Esophagus muscularis mucosa (tissue), 4 donors: ENCODE measurements around the gene KIAA0513. TPM values are rescaled to one million over a fixed set of nuclear protein-coding genes. Genes with fewer than 3 reads are reported as not detected.

Source experiments
- DNase-seq: peaks from one replicate; pipeline ENCODE4 v3.0.0-alpha.2; 2017; ENCODE audit errors: extremely low spot score
- H3K27ac ChIP-seq, 4 donors: fragments of 200-600 bp; sonication (generic); replicated peaks in 1 of 4; 1 replicate in 3 of 4; 2 replicates in 1 of 4; pipeline ENCODE4 v1.5.1; 2016 to 2019; ENCODE audit warnings: mild to moderate bottlenecking in 1 of 4
- H3K27me3 ChIP-seq, 4 donors: fragments of 200-600 bp; sonication (generic); one replicate each; pipeline versions ENCODE4 v1.5.1 to v1.6.0; 2016 to 2019
- H3K36me3 ChIP-seq, 4 donors: fragments of 200-600 bp; sonication (generic); one replicate each; pipeline ENCODE4 v1.5.1; 2016 to 2019
- H3K4me1 ChIP-seq, 4 donors: fragments of 200-600 bp; sonication (generic); one replicate each; pipeline ENCODE4 v1.5.1; 2016 to 2019
- H3K4me3 ChIP-seq, 4 donors: fragments of 200-600 bp; sonication (generic); 1 replicate in 2 of 4; 2 replicates in 2 of 4; pipeline ENCODE4 v1.5.1; 2016 to 2019; ENCODE audit warnings: mild to moderate bottlenecking in 4 of 4, moderate library complexity in 1 of 4
- H3K9me3 ChIP-seq, 4 donors: fragments of 200-600 bp; sonication (generic); 1 replicate in 3 of 4; 2 replicates in 1 of 4; pipeline ENCODE4 v1.5.1; 2016 to 2019
- EP300 ChIP-seq: sonication (generic); formaldehyde crosslinking; IDR thresholded peaks from one replicate; pipeline ENCODE4 v1.6.1; 2017; ENCODE audit warnings: antibody characterized with exemption
- POLR2A ChIP-seq: fragments of 450-650 bp; IDR thresholded peaks from one replicate; pipeline ENCODE4 v1.6.1; 2017; ENCODE audit warnings: antibody characterized with exemption, moderate library complexity, mild to moderate bottlenecking, low read depth
- POLR2AphosphoS5 ChIP-seq, 2 donors: sonication (generic); formaldehyde crosslinking; IDR thresholded peaks; one replicate each; pipeline ENCODE4 v1.6.1; 2017; ENCODE audit warnings: antibody characterized with exemption in 2 of 2
- WGBS: methylation state at CpG from one replicate; pipeline ENCODE4 v1.1.5; 2018; 5-methylcytosine and 5-hydroxymethylcytosine counted together
- intact Hi-C: fragments of 100-400 bp; cut with DNase I; formaldehyde crosslinking; loops from one replicate; pipeline ENCODE4 v1.15.1; 2023
- total RNA-seq, 4 donors: library from RNA; depleted of rRNA; stranded (reverse); fragments of >200 nt; gene quantifications; one replicate each; pipeline versions ENCODE4 v1.1.0 to v1.2.1, GENCODE V29; 2016
- TF ChIP-seq, protein P1 (sequence below), 3 experiments: fragments of 200-600 bp in 2 of 3; fragments of 450-650 bp in 1 of 3; sonication (generic) in 2 of 3; IDR thresholded peaks; one replicate each; pipeline ENCODE4 v1.5.1; 2017 to 2019; ENCODE audit warnings: antibody characterized with exemption in 3 of 3, mild to moderate bottlenecking in 2 of 3, moderate library complexity in 1 of 3

KIAA0513 gene
- total RNA-seq, 4 donors from 2014 or later, result 16.4 to 28.8 (median 23.4) TPM

DNA sequence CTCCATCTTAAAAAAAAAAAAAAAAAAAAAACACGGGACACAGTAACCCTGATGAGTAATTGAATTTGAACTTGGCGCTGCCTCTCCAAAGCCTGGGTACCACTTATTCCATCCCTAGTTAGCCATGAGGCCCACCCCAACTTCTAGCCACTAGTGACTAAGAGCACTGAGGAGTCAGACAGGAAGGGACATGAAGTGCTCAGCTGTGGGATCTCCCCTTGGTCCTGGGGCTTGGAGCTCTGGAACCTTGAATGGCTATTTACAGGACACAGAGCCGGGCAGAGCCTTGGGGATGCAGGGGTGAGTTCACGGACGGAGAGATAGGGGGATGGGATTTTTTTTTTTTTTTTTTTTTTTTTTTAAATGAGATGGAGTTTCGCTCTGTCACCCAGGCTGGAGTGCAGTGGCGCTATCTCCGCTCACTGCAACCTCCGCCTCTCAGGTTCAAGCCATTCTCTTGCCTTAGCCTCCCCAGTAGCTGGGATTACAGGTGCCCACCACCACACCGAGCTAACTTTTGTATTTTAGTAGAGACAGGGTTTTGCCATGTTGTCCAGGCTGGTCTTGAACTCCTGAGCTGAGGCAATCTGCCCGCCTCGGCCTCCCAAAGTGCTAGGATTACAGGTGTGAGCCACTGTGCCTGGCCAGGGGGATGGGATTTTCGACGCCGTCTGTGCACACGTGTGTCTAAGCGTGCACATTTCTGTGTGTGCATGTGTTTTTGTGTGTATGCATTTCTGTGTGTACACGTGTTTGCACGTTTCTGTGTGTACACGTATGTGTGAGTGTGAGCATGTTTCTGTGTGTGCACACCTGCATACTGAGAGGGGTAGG, 105.1 kb downstream of the KIAA0513 start:
- intact Hi-C loops, result no loop called here

DNA sequence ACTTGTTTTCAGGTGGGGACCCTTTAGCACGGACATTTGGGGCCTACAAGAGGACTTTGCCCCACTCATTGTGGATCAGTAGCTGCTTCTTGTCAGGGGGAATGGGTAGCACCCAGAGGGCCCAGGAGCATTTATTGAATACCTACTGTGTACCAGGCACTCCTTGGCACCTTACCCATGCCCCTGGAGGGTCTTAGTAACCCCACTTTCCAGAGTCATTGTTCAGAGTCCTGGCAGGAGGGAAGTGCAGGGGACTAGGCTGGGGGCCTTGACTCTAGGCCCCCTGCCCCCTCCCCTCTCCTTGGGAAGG, 105.7 kb downstream of the KIAA0513 start:
- peaks cover 56 to 75% (median 70%) of the 10 kb centered on the region in 4 donors for H3K4me1 ChIP-seq
- H3K9me3 ChIP-seq, result no peaks in the 10 kb centered on the region
- H3K4me3 ChIP-seq, result no peak overlapping the region
- no peak overlapping the region for H3K27ac ChIP-seq
- intact Hi-C loops, result no loop called here
- WGBS, result 88% methylated on average over 1 of the region's 1 CpG
- TF ChIP-seq, protein P1, sequence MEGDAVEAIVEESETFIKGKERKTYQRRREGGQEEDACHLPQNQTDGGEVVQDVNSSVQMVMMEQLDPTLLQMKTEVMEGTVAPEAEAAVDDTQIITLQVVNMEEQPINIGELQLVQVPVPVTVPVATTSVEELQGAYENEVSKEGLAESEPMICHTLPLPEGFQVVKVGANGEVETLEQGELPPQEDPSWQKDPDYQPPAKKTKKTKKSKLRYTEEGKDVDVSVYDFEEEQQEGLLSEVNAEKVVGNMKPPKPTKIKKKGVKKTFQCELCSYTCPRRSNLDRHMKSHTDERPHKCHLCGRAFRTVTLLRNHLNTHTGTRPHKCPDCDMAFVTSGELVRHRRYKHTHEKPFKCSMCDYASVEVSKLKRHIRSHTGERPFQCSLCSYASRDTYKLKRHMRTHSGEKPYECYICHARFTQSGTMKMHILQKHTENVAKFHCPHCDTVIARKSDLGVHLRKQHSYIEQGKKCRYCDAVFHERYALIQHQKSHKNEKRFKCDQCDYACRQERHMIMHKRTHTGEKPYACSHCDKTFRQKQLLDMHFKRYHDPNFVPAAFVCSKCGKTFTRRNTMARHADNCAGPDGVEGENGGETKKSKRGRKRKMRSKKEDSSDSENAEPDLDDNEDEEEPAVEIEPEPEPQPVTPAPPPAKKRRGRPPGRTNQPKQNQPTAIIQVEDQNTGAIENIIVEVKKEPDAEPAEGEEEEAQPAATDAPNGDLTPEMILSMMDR (IDR thresholded peaks at IDR 0.05), result no peak
- no peak for TF ChIP-seq POLR2A
- no peak for TF ChIP-seq EP300
- no peak for TF ChIP-seq POLR2AphosphoS5 (IDR thresholded peaks at IDR 0.05)
- H3K27me3 ChIP-seq, result no peaks in the 10 kb centered on the region
- no peak for DNase-seq
- H3K36me3 ChIP-seq, result no peaks in the 10 kb centered on the region

More for the DNA sequence above, 105.1 kb downstream of the KIAA0513 start:
- no peak overlapping the region for H3K4me3 ChIP-seq
- H3K4me1 ChIP-seq, result peaks cover 50 to 69% (median 65%) of the 10 kb centered on the region in 4 donors
- no peaks in the 10 kb centered on the region for H3K27me3 ChIP-seq
- 98% methylated on average over 16 of the region's 20 CpGs for WGBS
- TF ChIP-seq POLR2A (no peak), EP300 (no peak)
- no peak for DNase-seq
- H3K27ac ChIP-seq, result no peak overlapping the region
- no peaks in the 10 kb centered on the region for H3K9me3 ChIP-seq
- no peaks in the 10 kb centered on the region for H3K36me3 ChIP-seq

DNA sequence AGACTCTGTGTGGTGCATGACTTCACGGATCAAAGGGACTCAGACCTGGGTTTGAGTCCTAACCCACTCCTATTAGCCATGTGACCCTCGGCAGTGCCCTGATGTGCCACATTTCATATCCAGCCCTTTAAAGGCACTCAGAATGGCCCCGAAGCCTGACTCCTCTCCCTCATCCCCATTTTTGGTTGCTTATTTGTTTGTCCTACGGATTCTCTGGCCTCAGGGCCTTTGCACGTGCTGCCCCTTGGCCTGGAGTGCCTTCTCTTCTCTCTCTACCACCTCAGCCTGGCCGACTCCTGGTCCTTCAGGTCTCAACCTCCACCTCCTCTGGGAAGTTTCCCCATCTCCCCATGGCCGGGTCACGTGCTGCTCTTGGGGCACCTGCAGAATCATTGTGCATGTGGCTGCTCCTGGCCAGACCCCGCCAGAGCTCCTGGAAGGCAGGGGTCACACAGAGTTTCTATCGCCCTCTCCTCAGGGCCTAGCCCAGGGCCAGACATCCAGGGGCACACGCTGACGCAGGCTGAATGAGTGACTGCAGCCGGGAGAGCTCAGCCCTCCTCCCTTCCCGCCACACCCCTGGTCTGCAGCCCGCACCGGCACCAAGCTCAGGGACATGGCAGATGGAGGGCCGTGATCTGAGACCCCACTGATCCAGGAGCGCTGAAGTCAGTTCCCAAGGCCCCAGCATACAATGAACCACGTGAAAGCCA, 106.6 kb downstream of the KIAA0513 start:
- no peaks in the 10 kb centered on the region for H3K27me3 ChIP-seq
- no peak for DNase-seq
- H3K4me1 ChIP-seq, result peaks cover 56 to 75% (median 71%) of the 10 kb centered on the region in 4 donors
- H3K36me3 ChIP-seq, result no peaks in the 10 kb centered on the region
- no peaks in the 10 kb centered on the region for H3K9me3 ChIP-seq
- H3K27ac ChIP-seq, result no peak overlapping the region
- TF ChIP-seq EP300 (no peak), POLR2AphosphoS5 (IDR thresholded peaks at IDR 0.05) (no peak), POLR2A (no peak)
- TF ChIP-seq, protein P1 (IDR thresholded peaks at IDR 0.05), result no peak
- H3K4me3 ChIP-seq, result no peak overlapping the region
- intact Hi-C loops, result no loop called here
- 96% methylated on average over 17 of the region's 19 CpGs for WGBS

DNA sequence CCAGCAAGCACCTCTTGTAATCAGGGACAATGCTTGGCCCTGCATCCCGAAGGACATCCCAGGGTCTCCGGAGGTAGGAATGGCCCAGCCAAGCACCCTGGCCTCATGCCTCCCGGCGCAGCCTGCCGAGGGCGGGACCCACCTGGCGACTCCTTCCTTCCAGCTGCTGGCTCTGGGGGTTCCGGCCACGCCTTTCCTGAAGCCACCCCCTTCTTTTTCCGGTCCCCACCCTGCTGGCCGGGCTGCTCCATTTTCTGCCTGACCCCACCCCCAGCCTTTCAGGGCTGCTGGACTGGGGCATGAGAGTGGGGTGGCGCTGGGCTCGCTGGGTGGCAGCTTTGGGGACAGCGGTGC, 107.2 kb downstream of the KIAA0513 start:
- Histone ChIP-seq H3K27me3 (no peaks in the 10 kb centered on the region), H3K4me1 (peaks cover 55 to 71% (median 66%) of the 10 kb centered on the region in 4 donors), H3K4me3 (no peak overlapping the region), H3K27ac (peak overlapping the region in 2 of 4 donors; percentile 79 to 88), H3K9me3 (no peaks in the 10 kb centered on the region), H3K36me3 (no peaks in the 10 kb centered on the region)
- WGBS, result 81% methylated on average over 9 of the region's 14 CpGs
- intact Hi-C loops, result no loop called here
- no peak for DNase-seq
- peak; percentile 39 to 50 for TF ChIP-seq POLR2AphosphoS5 (IDR thresholded peaks at IDR 0.05)
- TF ChIP-seq EP300, result no peak

DNA sequence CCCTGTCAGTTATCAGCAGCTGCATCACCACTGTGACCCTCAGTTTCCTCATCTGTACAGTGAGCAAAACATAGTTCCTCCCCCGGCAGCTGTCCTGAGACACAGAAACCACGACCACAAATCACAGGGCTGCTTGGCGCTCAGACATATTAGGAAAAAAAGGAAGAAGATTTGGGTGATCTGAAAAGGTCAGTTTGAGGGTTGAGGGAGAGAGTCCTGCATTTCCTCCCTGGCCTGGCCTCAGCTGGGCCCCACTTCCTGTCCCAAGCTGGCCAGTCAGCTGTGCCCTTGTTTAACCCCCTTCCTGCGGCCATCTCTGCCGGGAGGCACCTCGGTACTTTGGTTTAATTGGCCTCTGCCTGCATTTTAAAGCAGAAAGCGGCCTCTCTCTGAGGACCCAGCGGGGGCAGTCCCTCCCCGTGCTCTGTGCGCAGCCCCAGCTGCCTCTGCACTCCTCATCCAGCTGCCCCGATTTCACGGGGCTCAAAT, 108.7 kb downstream of the KIAA0513 start:
- H3K9me3 ChIP-seq, result no peaks in the 10 kb centered on the region
- no peak for DNase-seq
- H3K27me3 ChIP-seq, result no peaks in the 10 kb centered on the region
- TF ChIP-seq EP300 (no peak), POLR2AphosphoS5 (IDR thresholded peaks at IDR 0.05) (peak in 1 of 2 donors; percentile 27)
- peaks cover 40 to 57% (median 51%) of the 10 kb centered on the region in 4 donors for H3K4me1 ChIP-seq
- peak overlapping the region in 3 of 4 donors; percentile 25 to 48 (median 47) for H3K4me3 ChIP-seq
- no peaks in the 10 kb centered on the region for H3K36me3 ChIP-seq
- peak overlapping the region; percentile 71 to 88 (median 80) for H3K27ac ChIP-seq
- intact Hi-C loops, result no loop called here
- 59% methylated on average over 8 of the region's 12 CpGs for WGBS

DNA sequence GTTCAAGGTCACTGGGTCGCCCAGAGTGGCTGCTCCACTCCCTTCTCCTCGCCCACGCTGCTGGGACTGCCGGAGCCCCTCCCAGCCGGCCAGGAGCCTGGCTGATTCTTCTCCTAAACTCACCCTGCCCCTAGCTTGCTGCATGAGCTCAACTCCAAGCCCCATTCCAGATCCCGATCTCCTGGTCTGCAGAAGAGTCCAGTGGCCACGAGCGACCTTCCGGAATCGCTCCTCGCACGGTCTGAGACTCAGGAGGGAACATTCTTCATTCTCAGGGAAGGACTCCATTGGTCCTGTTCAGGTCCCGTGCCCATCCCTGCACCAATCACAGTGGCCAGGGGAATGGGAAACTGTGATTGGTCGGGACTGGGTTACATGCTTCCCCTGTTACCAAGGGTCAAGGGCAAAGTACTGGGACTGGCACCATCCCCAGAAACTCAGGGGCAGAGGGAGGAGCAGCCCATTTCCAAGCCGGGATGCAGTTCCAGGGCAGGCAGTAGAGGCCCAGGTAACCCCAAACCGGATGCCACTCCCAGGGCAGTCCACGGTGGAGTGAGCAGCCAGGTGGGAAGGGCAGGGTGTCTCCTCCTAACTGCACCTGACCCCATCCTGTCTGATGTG, 109.2 kb downstream of the KIAA0513 start:
- Histone ChIP-seq H3K27ac (peak overlapping the region; percentile 71 to 88 (median 80)), H3K4me3 (peak overlapping the region; percentile 44 to 52 (median 48)), H3K27me3 (no peaks in the 10 kb centered on the region), H3K9me3 (no peaks in the 10 kb centered on the region), H3K36me3 (no peaks in the 10 kb centered on the region), H3K4me1 (peaks cover 39 to 54% (median 46%) of the 10 kb centered on the region in 4 donors)
- WGBS, result 63% methylated on average over 16 of the region's 17 CpGs
- no peak for TF ChIP-seq POLR2AphosphoS5 (IDR thresholded peaks at IDR 0.05)
- no peak for TF ChIP-seq EP300
- TF ChIP-seq POLR2A, result no peak
- TF ChIP-seq, protein P1 (IDR thresholded peaks at IDR 0.05), result no peak
- DNase-seq, result no peak
- intact Hi-C loops, result no loop called here
